HCT116 (cell line): ENCODE data around the gene LGI1. TPM values are rescaled to one million over a fixed set of nuclear protein-coding genes. Genes with fewer than 3 reads are reported as not detected.

ENCODE experiments used
- ATAC-seq: fragments of 200-7000 bp; cut with Tn5 transposase; 2 replicates; pipeline ENCODE4 v1.9.1; 2020; ENCODE audit warnings: mild to moderate bottlenecking, moderate library complexity
- BruUV-seq: library from RNA; stranded (reverse); fragments of 400-500 nt; replicated peaks from 2 replicates; lab custom pipeline; 2021; lab: Mats Ljungman, UMichigan
- CTCF ChIA-PET: fragments of 300-600 bp; sonication (Branson Sonifier 250); formaldehyde crosslinking; loops from one replicate; lab custom pipeline; 2021; ENCODE audit warnings: antibody characterized with exemption; lab: Charles Lee
- POLR2A ChIA-PET: fragments of 300-600, 350-600 bp; sonication (Branson Sonifier 250); formaldehyde crosslinking; loops from one replicate; lab custom pipeline; 2021; ENCODE audit warnings: antibody characterized with exemption; lab: Charles Lee
- RAD21 ChIA-PET, 2 experiments: fragments of 300-600 bp; sonication (Branson Sonifier 250); formaldehyde crosslinking; loops; one replicate each; lab custom pipeline; 2023; ENCODE audit warnings: low total read pairs in 2 of 2; ENCODE audit not compliant: uncharacterized antibody in 2 of 2, unreplicated experiment in 2 of 2, low non-redundant PET in 1 of 2; lab: Charles Lee
- DNase-seq: peaks from one replicate; pipeline ENCODE4 v3.0.0-alpha.2; 2010; ENCODE audit warnings: low read depth, low spot score
- H2AFZ ChIP-seq: fragments of 200-600 bp; shearing (Covaris generic), sonication (generic); 2 replicates; pipeline ENCODE4 v1.6.1; 2017; ENCODE audit warnings: low read depth, mixed run types, mixed read lengths, antibody characterized with exemption, low read length; ENCODE audit not compliant: poor library complexity, severe bottlenecking
- H3K27ac ChIP-seq: 2 replicates; pipeline ENCODE4 v1.5.1; 2012; ENCODE audit warnings: low read depth, low read length
- H3K27me3 ChIP-seq: fragments of 200-600 bp; sonication (generic); 2 replicates; pipeline ENCODE4 v1.6.1; 2016; ENCODE audit warnings: mixed run types, low read length, mixed read lengths; ENCODE audit not compliant: insufficient read depth
- H3K36me3 ChIP-seq, 2 experiments: fragments of 200-500 bp in 1 of 2; fragments of 200-600 bp in 1 of 2; sonication (Bioruptor generic) in 1 of 2; sonication (generic) in 1 of 2; 2 replicates each; pipeline versions ENCODE4 v1.5.1 to v1.6.1; 2014 to 2016; ENCODE audit warnings: low read length in 2 of 2, inconsistent platforms in 1 of 2, mixed read lengths in 1 of 2, mixed run types in 1 of 2; ENCODE audit not compliant: insufficient read depth in 2 of 2, control insufficient read depth in 1 of 2
- H3K4me1 ChIP-seq, 2 experiments: fragments of 200-600 bp in 1 of 2; sonication (generic) in 1 of 2; 2 replicates each; pipeline versions ENCODE4 v1.5.1 to v1.6.1; 2012 to 2017; ENCODE audit warnings: low read length in 2 of 2, inconsistent platforms in 1 of 2, mild to moderate bottlenecking in 1 of 2, mixed read lengths in 1 of 2, mixed run types in 1 of 2, moderate library complexity in 1 of 2; ENCODE audit not compliant: insufficient read depth in 2 of 2, control insufficient read depth in 1 of 2
- H3K4me2 ChIP-seq: fragments of 200-600 bp; sonication (generic); 2 replicates; pipeline ENCODE4 v1.6.1; 2017; ENCODE audit warnings: mixed run types, low read length, mixed read lengths
- H3K4me3 ChIP-seq, 2 experiments: fragments of 200-600 bp in 1 of 2; sonication (generic) in 1 of 2; replicated peaks in 1 of 2; 2 replicates each; pipeline ENCODE4 v1.5.1; 2011 to 2016; ENCODE audit warnings: low read length in 2 of 2, control low read depth in 1 of 2, low read depth in 1 of 2, mild to moderate bottlenecking in 1 of 2, mixed read lengths in 1 of 2, mixed run types in 1 of 2
- H3K79me2 ChIP-seq: fragments of 200-600 bp; sonication (generic); 2 replicates; pipeline ENCODE4 v1.6.1; 2017; ENCODE audit warnings: mild to moderate bottlenecking, mixed run types, low read length, moderate library complexity, mixed read lengths; ENCODE audit not compliant: insufficient read depth
- H3K9ac ChIP-seq: fragments of 200-600 bp; sonication (generic); 2 replicates; pipeline ENCODE4 v1.6.1; 2016; ENCODE audit warnings: low read length, mixed read lengths
- H3K9me2 ChIP-seq: fragments of 200-600 bp; sonication (generic), shearing (Covaris generic); 2 replicates; pipeline ENCODE4 v1.6.1; 2017; ENCODE audit warnings: mixed run types, mild to moderate bottlenecking, moderate library complexity; ENCODE audit not compliant: insufficient read depth
- H3K9me3 ChIP-seq, 2 experiments: fragments of 200-500 bp in 1 of 2; fragments of 200-600 bp in 1 of 2; sonication (Bioruptor generic) in 1 of 2; sonication (generic) in 1 of 2; 2 replicates each; pipeline ENCODE4 v1.6.1; 2014 to 2017; ENCODE audit warnings: low read length in 2 of 2, mixed read lengths in 2 of 2, inconsistent platforms in 1 of 2, low read depth in 1 of 2, mild to moderate bottlenecking in 1 of 2, mixed run types in 1 of 2, moderate library complexity in 1 of 2; ENCODE audit not compliant: control insufficient read depth in 1 of 2, insufficient read depth in 1 of 2
- H4K20me1 ChIP-seq: fragments of 200-600 bp; sonication (generic), shearing (Covaris generic); 2 replicates; pipeline ENCODE4 v1.6.1; 2017; ENCODE audit warnings: mixed run types, mild to moderate bottlenecking, moderate library complexity; ENCODE audit not compliant: insufficient read depth
- CTCF ChIP-seq, 3 experiments: fragments of 200-600 bp in 1 of 3; sonication (generic) in 1 of 3; IDR thresholded peaks in 2 of 3; conservative IDR thresholded peaks in 1 of 3; 2 replicates each; pipeline ENCODE4 v1.5.1; 2012 to 2017; ENCODE audit warnings: low read depth in 2 of 3, low read length in 2 of 3, antibody characterized with exemption in 1 of 3, borderline replicate concordance in 1 of 3, control low read depth in 1 of 3, mild to moderate bottlenecking in 1 of 3, mixed read lengths in 1 of 3, mixed run types in 1 of 3, moderate library complexity in 1 of 3; ENCODE audit not compliant: insufficient read depth in 1 of 3
- EZH2 ChIP-seq: fragments of 200-600 bp; sonication (generic); IDR thresholded peaks from 2 replicates; pipeline ENCODE4 v1.6.1; 2017; ENCODE audit warnings: antibody characterized with exemption, mixed run types
- FOSL1 ChIP-seq: IDR thresholded peaks from 2 replicates; pipeline ENCODE4 v1.6.1; 2012; ENCODE audit warnings: low read depth
- JUND ChIP-seq: IDR thresholded peaks from 2 replicates; pipeline ENCODE4 v1.6.1; 2012
- MAX ChIP-seq: IDR thresholded peaks from 2 replicates; pipeline ENCODE4 v1.6.1; 2012
- POLR2A ChIP-seq: IDR thresholded peaks from 2 replicates; pipeline ENCODE4 v1.7.0; 2011; ENCODE audit warnings: borderline replicate concordance; ENCODE audit not compliant: insufficient read depth, insufficient read length; ENCODE audit errors: extremely low read depth
- POLR2AphosphoS5 ChIP-seq: IDR thresholded peaks from 2 replicates; pipeline ENCODE4 v1.6.1; 2011; ENCODE audit warnings: mild to moderate bottlenecking, low read depth, low read length, moderate library complexity
- RAD21 ChIP-seq: IDR thresholded peaks from 2 replicates; pipeline ENCODE4 v1.6.1; 2012; ENCODE audit warnings: low read depth, mild to moderate bottlenecking
- REST ChIP-seq: IDR thresholded peaks from 2 replicates; pipeline ENCODE4 v1.6.1; 2012; ENCODE audit warnings: low read depth
- SP1 ChIP-seq: IDR thresholded peaks from 2 replicates; pipeline ENCODE4 v1.6.1; 2012; ENCODE audit warnings: low read depth
- TCF7L2 ChIP-seq: IDR thresholded peaks from 2 replicates; pipeline ENCODE4 v1.7.0; 2011; ENCODE audit warnings: borderline replicate concordance, inconsistent platforms; ENCODE audit not compliant: insufficient read depth, insufficient read length; ENCODE audit errors: extremely low read depth
- YY1 ChIP-seq: IDR thresholded peaks from 2 replicates; pipeline ENCODE4 v1.6.1; 2011; ENCODE audit warnings: low read length, low read depth, moderate library complexity, mild to moderate bottlenecking; ENCODE audit not compliant: insufficient replicate concordance; ENCODE audit errors: extremely low read depth
- intact Hi-C: fragments of 100-400 bp; cut with micrococcal nuclease; formaldehyde crosslinking; loops from 2 replicates; pipeline ENCODE4 v1.10.0; 2022
- total RNA-seq: library from RNA; stranded (reverse); gene quantifications from one replicate; pipeline ENCODE4 v1.2.1, GENCODE V29; 2021; ENCODE audit not compliant: unreplicated experiment
- TF ChIP-seq, protein P1 (sequence below): IDR thresholded peaks from 2 replicates; pipeline ENCODE4 v1.6.1; 2011; ENCODE audit warnings: mild to moderate bottlenecking, low read length, moderate library complexity; ENCODE audit not compliant: insufficient replicate concordance; ENCODE audit errors: extremely low read depth

Gene LGI1
- total RNA-seq, 1 experiment from 2014 or later: not detected

GRCh38 chr10:93773705-93774104 is 16.0 kb downstream of the LGI1 start:
- H3K36me3 ChIP-seq: no peaks in the 10 kb centered on the region
- intact Hi-C loops: no loop called here
- BruUV-seq: no TSS peak
- no peak for TF ChIP-seq POLR2A
- no peak for TF ChIP-seq EZH2
- TF ChIP-seq YY1: no peak
- TF ChIP-seq, protein P1, sequence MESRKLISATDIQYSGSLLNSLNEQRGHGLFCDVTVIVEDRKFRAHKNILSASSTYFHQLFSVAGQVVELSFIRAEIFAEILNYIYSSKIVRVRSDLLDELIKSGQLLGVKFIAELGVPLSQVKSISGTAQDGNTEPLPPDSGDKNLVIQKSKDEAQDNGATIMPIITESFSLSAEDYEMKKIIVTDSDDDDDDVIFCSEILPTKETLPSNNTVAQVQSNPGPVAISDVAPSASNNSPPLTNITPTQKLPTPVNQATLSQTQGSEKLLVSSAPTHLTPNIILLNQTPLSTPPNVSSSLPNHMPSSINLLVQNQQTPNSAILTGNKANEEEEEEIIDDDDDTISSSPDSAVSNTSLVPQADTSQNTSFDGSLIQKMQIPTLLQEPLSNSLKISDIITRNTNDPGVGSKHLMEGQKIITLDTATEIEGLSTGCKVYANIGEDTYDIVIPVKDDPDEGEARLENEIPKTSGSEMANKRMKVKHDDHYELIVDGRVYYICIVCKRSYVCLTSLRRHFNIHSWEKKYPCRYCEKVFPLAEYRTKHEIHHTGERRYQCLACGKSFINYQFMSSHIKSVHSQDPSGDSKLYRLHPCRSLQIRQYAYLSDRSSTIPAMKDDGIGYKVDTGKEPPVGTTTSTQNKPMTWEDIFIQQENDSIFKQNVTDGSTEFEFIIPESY: no peak
- TF ChIP-seq MAX: no peak
- no peak for TF ChIP-seq REST
- no peak for TF ChIP-seq RAD21
- TF ChIP-seq JUND: no peak
- no peak for TF ChIP-seq CTCF (IDR thresholded peaks at IDR 0.05 in 2 of 3, conservative IDR thresholded peaks at IDR 0.05 in 1 of 3; ENCODE audit: borderline replicate concordance in 1 of 3, insufficient read depth in 1 of 3, low read depth in 2 of 3, low read length in 2 of 3)
- TF ChIP-seq FOSL1: no peak
- TF ChIP-seq TCF7L2: no peak
- TF ChIP-seq POLR2AphosphoS5: no peak
- TF ChIP-seq SP1: no peak
- ChIA-PET RAD21 (no interaction called here), CTCF (no interaction called here), POLR2A (no interaction called here)
- no peaks in the 10 kb centered on the region; the same call in 1 of the 2 replicates for H3K9me2 ChIP-seq
- H2AFZ ChIP-seq: no peak overlapping the region
- H3K27me3 ChIP-seq: no peaks in the 10 kb centered on the region
- no peak overlapping the region for H3K27ac ChIP-seq
- DNase-seq: no peak
- H3K9me3 ChIP-seq: no peaks in the 10 kb centered on the region
- no peaks in the 10 kb centered on the region for H3K79me2 ChIP-seq
- H3K4me2 ChIP-seq: no peak overlapping the region
- no peak overlapping the region for H3K9ac ChIP-seq
- ATAC-seq: no peak
- no peak overlapping the region for H3K4me3 ChIP-seq
- no peaks in the 10 kb centered on the region for H3K4me1 ChIP-seq
- no peaks in the 10 kb centered on the region for H4K20me1 ChIP-seq
